Measurements from ENCODE around the gene PUS3. TPM values are rescaled to one million over a fixed set of nuclear protein-coding genes. Genes with fewer than 3 reads are reported as not detected.
"Not testable (repeated sequence)": the region's sequence is repeated elsewhere in the genome, so short reads cannot be mapped to it uniquely, and the experiment has no call there.

The PUS3 gene
- total RNA-seq, 1 donor from 2014 or later, result 16.5 TPM

GRCh38 chr11:125922156-125922555 is 19.1 kb upstream of the PUS3 start:
- H3K27ac Mint-ChIP-seq, result no peak overlapping the region
- no peaks in the 10 kb centered on the region for H3K4me1 Mint-ChIP-seq (ENCODE audit: low read depth)
- DNase-seq (ENCODE audit: low spot score), result no peak
- intact Hi-C loops (cut with micrococcal nuclease), result no loop called here
- no peak overlapping the region for H3K4me3 Mint-ChIP-seq
- no peaks in the 10 kb centered on the region for H3K36me3 Mint-ChIP-seq (ENCODE audit: low read depth)
- peaks cover 16% of the 10 kb centered on the region for H3K27me3 Mint-ChIP-seq (ENCODE audit: insufficient read depth)
- no peaks in the 10 kb centered on the region for H3K9me3 Mint-ChIP-seq

GRCh38 chr11:125921042-125921441 is 18.0 kb upstream of the PUS3 start:
- intact Hi-C loops (cut with micrococcal nuclease), result no loop called here
- H3K27me3 Mint-ChIP-seq (ENCODE audit: insufficient read depth), result peaks cover 19% of the 10 kb centered on the region
- no peaks in the 10 kb centered on the region for H3K4me1 Mint-ChIP-seq (ENCODE audit: low read depth)
- H3K27ac Mint-ChIP-seq, result no peak overlapping the region
- no peaks in the 10 kb centered on the region for H3K9me3 Mint-ChIP-seq
- no peak overlapping the region for H3K4me3 Mint-ChIP-seq
- no peaks in the 10 kb centered on the region for H3K36me3 Mint-ChIP-seq (ENCODE audit: low read depth)
- no peak for DNase-seq (ENCODE audit: low spot score)

GRCh38 chr11:125918140-125918840 is 15.3 kb upstream of the PUS3 start:
- DNase-seq (ENCODE audit: low spot score), result no peak
- intact Hi-C loops (cut with micrococcal nuclease), result no loop called here
- Mint-ChIP-seq H3K27ac (no peak overlapping the region), H3K36me3 (ENCODE audit: low read depth) (no peaks in the 10 kb centered on the region), H3K9me3 (no peaks in the 10 kb centered on the region), H3K4me3 (no peak overlapping the region), H3K4me1 (ENCODE audit: low read depth) (no peaks in the 10 kb centered on the region), H3K27me3 (ENCODE audit: insufficient read depth) (peaks cover 22% of the 10 kb centered on the region)

GRCh38 chr11:125916683-125917347 is 13.8 kb upstream of the PUS3 start:
- H3K4me1 Mint-ChIP-seq (ENCODE audit: low read depth), result no peaks in the 10 kb centered on the region
- intact Hi-C loops (cut with micrococcal nuclease), result no loop called here
- H3K4me3 Mint-ChIP-seq, result no peak overlapping the region
- H3K36me3 Mint-ChIP-seq (ENCODE audit: low read depth), result no peaks in the 10 kb centered on the region
- H3K27ac Mint-ChIP-seq, result no peak overlapping the region
- H3K9me3 Mint-ChIP-seq, result no peaks in the 10 kb centered on the region
- peaks cover 18% of the 10 kb centered on the region for H3K27me3 Mint-ChIP-seq (ENCODE audit: insufficient read depth)
- no peak for DNase-seq (ENCODE audit: low spot score)

- DNase-seq (ENCODE audit: low spot score); H3K4me1 Mint-ChIP-seq (ENCODE audit: low read depth); H3K9me3 Mint-ChIP-seq; H3K36me3 Mint-ChIP-seq (ENCODE audit: low read depth); intact Hi-C loops (cut with micrococcal nuclease); H3K4me3 Mint-ChIP-seq; H3K27ac Mint-ChIP-seq: not testable (repeated sequence)
- H3K27me3 Mint-ChIP-seq (ENCODE audit: insufficient read depth), result peaks cover 30% of the 10 kb centered on the region
These were observed 11.6 kb upstream of the PUS3 start for GRCh38 chr11:125914601-125915000.

- Mint-ChIP-seq H3K36me3 (ENCODE audit: low read depth) (no peaks in the 10 kb centered on the region), H3K9me3 (no peaks in the 10 kb centered on the region), H3K27me3 (ENCODE audit: insufficient read depth) (peaks cover 50% of the 10 kb centered on the region), H3K27ac (no peak overlapping the region), H3K4me3 (no peak overlapping the region), H3K4me1 (ENCODE audit: low read depth) (no peaks in the 10 kb centered on the region)
- DNase-seq (ENCODE audit: low spot score), result no peak
- intact Hi-C loops (cut with micrococcal nuclease), result no loop called here
These were observed 7.3 kb upstream of the PUS3 start for GRCh38 chr11:125910226-125910849.

GRCh38 chr11:125904678-125905077 is 1.7 kb upstream of the PUS3 start:
- DNase-seq (ENCODE audit: low spot score), result no peak
- Mint-ChIP-seq H3K27ac (no peak overlapping the region), H3K27me3 (ENCODE audit: insufficient read depth) (peaks cover 40% of the 10 kb centered on the region), H3K4me1 (ENCODE audit: low read depth) (peaks cover 23% of the 10 kb centered on the region), H3K9me3 (no peaks in the 10 kb centered on the region), H3K36me3 (ENCODE audit: low read depth) (peaks cover 22% of the 10 kb centered on the region), H3K4me3 (peak overlapping the region; percentile 78)
- intact Hi-C loops (cut with micrococcal nuclease), result loop anchor here (1.0 to 5.0 kb wide), 3 partner anchors 451 to 792 kb away; partner anchors contain the start of genes ST3GAL4 and TMEM218

- Mint-ChIP-seq H3K27me3 (ENCODE audit: insufficient read depth) (peaks cover 39% of the 10 kb centered on the region), H3K9me3 (no peaks in the 10 kb centered on the region), H3K4me1 (ENCODE audit: low read depth) (peaks cover 28% of the 10 kb centered on the region), H3K27ac (peak within 1 kb of the TSS; percentile 64), H3K4me3 (peak within 1 kb of the TSS; percentile 98), H3K36me3 (ENCODE audit: low read depth) (peaks cover 29% of the 10 kb centered on the region)
- DNase-seq (ENCODE audit: low spot score), result peak; percentile 8
- intact Hi-C loops (cut with micrococcal nuclease), result loop anchor here (1.0 to 5.0 kb wide), 12 partner anchors 17 to 950 kb away; partner anchors contain the start of genes CCDC15, CHEK1, DCPS and EI24
These were observed 979 bp upstream of the PUS3 start, which contains the start of gene DDX25 for GRCh38 chr11:125903711-125904659. Gene DDX25, plus strand, starts transcription at chr11:125904508. Its CDS starts 10 bp downstream, at chr11:125904518.

GRCh38 chr11:125902277-125902926 is 604 bp downstream of the PUS3 start:
- Mint-ChIP-seq H3K4me3 (peak overlapping the region; percentile 98), H3K36me3 (ENCODE audit: low read depth) (peaks cover 30% of the 10 kb centered on the region), H3K27me3 (ENCODE audit: insufficient read depth) (peaks cover 28% of the 10 kb centered on the region), H3K4me1 (ENCODE audit: low read depth) (peaks cover 34% of the 10 kb centered on the region), H3K27ac (peak overlapping the region; percentile 88), H3K9me3 (no peaks in the 10 kb centered on the region)
- intact Hi-C loops (cut with micrococcal nuclease), result loop anchor here (2.0 to 5.0 kb wide), 4 partner anchors 334 to 790 kb away; partner anchors contain the start of genes DCPS, EI24 and TMEM218
- DNase-seq (ENCODE audit: low spot score), result no peak

GRCh38 chr11:125901872-125902271 is 1.1 kb downstream of the PUS3 start:
- H3K27ac Mint-ChIP-seq, result peak overlapping the region; percentile 10
- peaks cover 27% of the 10 kb centered on the region for H3K27me3 Mint-ChIP-seq (ENCODE audit: insufficient read depth)
- H3K36me3 Mint-ChIP-seq (ENCODE audit: low read depth), result peaks cover 31% of the 10 kb centered on the region
- no peaks in the 10 kb centered on the region for H3K9me3 Mint-ChIP-seq
- peak overlapping the region; percentile 98 for H3K4me3 Mint-ChIP-seq
- intact Hi-C loops (cut with micrococcal nuclease), result loop anchor here (2.0 to 5.0 kb wide), 4 partner anchors 333 to 790 kb away; partner anchors contain the start of genes DCPS, EI24 and TMEM218
- peaks cover 38% of the 10 kb centered on the region for H3K4me1 Mint-ChIP-seq (ENCODE audit: low read depth)
- no peak for DNase-seq (ENCODE audit: low spot score)

GRCh38 chr11:125892994-125893393 is 10.0 kb downstream of the PUS3 start:
- peaks cover 41% of the 10 kb centered on the region for H3K4me1 Mint-ChIP-seq (ENCODE audit: low read depth)
- intact Hi-C loops (cut with micrococcal nuclease), result no loop called here
- H3K27ac Mint-ChIP-seq, result no peak overlapping the region
- DNase-seq (ENCODE audit: low spot score), result no peak
- H3K27me3 Mint-ChIP-seq (ENCODE audit: insufficient read depth), result no peaks in the 10 kb centered on the region
- no peak overlapping the region for H3K4me3 Mint-ChIP-seq
- peaks cover 41% of the 10 kb centered on the region for H3K36me3 Mint-ChIP-seq (ENCODE audit: low read depth)
- no peaks in the 10 kb centered on the region for H3K9me3 Mint-ChIP-seq

GRCh38 chr11:125892071-125892470 is 10.9 kb downstream of the PUS3 start:
- H3K4me1 Mint-ChIP-seq (ENCODE audit: low read depth), result peaks cover 39% of the 10 kb centered on the region
- peaks cover 4% of the 10 kb centered on the region for H3K27me3 Mint-ChIP-seq (ENCODE audit: insufficient read depth)
- no peak overlapping the region for H3K27ac Mint-ChIP-seq
- DNase-seq (ENCODE audit: low spot score), result no peak
- no peak overlapping the region for H3K4me3 Mint-ChIP-seq
- intact Hi-C loops (cut with micrococcal nuclease), result no loop called here
- H3K36me3 Mint-ChIP-seq (ENCODE audit: low read depth), result peaks cover 41% of the 10 kb centered on the region
- H3K9me3 Mint-ChIP-seq, result no peaks in the 10 kb centered on the region

All from activated T-helper 1 cell treated with anti-CD3 and anti-CD28 coated beads, Interleukin-12 subunit alpha, Interleukin-12 subunit beta, Interleukin-2, Interleukin-4 antibody, amounts not matched to agents 30 ng/mL and 10 ng/mL and 1 ng/mL, durations not matched to agents 14 hours and 24 hours and 36 hours (primary cell).